ENCODE measurements around the gene MARF1.

The MARF1 gene

DNA sequence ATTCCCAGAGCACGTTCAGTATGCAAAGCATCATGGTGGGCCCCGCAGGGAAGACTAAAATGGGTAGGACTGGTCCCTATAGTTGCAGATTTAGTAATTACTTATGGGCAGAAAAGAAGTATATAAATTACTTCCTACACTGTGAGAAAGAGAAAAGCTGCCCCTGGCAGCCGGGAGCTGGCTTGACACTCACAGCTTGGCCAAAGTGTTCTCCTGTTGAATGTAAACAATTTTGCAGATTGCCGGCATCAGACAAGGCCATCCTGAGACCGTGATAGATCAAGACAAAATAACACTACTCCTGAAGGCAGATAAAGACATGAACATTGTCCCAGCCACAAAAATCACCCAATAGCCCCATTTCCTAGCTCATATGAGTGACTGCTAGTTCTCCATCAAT is 98.5 kb downstream of the MARF1 start:
- H3K4me3 ChIP-seq (ENCODE audit: low read length), result no peak overlapping the region
- no peaks in the 10 kb centered on the region for H3K36me3 ChIP-seq (ENCODE audit: control insufficient read depth, insufficient read depth, low read length)
- H3K9ac ChIP-seq (ENCODE audit: low read length), result no peak overlapping the region
- no peaks in the 10 kb centered on the region for H3K27me3 ChIP-seq (ENCODE audit: control insufficient read depth, insufficient read depth, low read length)
- peaks cover 9% of the 10 kb centered on the region for H3K4me1 ChIP-seq (ENCODE audit: control insufficient read depth, insufficient read depth, low read length)
- H3K27ac ChIP-seq (ENCODE audit: low read depth, low read length), result peak overlapping the region; percentile 23

Data from rectal smooth muscle tissue (tissue), 1 donor.